GM12878 (cell line): Measurements from ENCODE around the gene LRRC27. TPM values are rescaled to one million over a fixed set of nuclear protein-coding genes. Genes with fewer than 3 reads are reported as not detected.

ENCODE experiments used
- ATAC-seq: fragments of 200-7000 bp; cut with Tn5 transposase; 3 replicates; pipeline ENCODE4 v1.9.1; 2020; ENCODE audit warnings: mild to moderate bottlenecking, moderate library complexity
- BruUV-seq: library from RNA; stranded (reverse); fragments of 400-500 nt; replicated peaks from 2 replicates; lab custom pipeline; 2021; lab: Mats Ljungman, UMichigan
- CTCF ChIA-PET: fragments of 300-600 bp; sonication (Branson Sonifier 250); formaldehyde crosslinking; extraction: SDS; loops from one replicate; lab custom pipeline; 2021; ENCODE audit warnings: inconsistent platforms; lab: Yijun Ruan, JAX
- POLR2A ChIA-PET: fragments of 350-600 bp; formaldehyde crosslinking; extraction: SDS; loops from one replicate; lab custom pipeline; 2021; ENCODE audit warnings: inconsistent platforms; lab: Charles Lee
- RAD21 ChIA-PET: fragments of 300-600 bp; sonication (Branson Sonifier 250); formaldehyde crosslinking; loops from one replicate; lab custom pipeline; 2023; ENCODE audit warnings: antibody characterized with exemption; ENCODE audit not compliant: unreplicated experiment; lab: Charles Lee
- SMC1A ChIA-PET: fragments of 300-600 bp; sonication (Branson Sonifier 250); formaldehyde crosslinking; loops from one replicate; lab custom pipeline; 2023; ENCODE audit not compliant: unreplicated experiment, uncharacterized antibody; lab: Charles Lee
- DNase-seq: peaks from one replicate; pipeline ENCODE4 v3.0.0-alpha.2; 2011; ENCODE audit warnings: low read depth, low spot score
- FAIRE-seq: peaks from 3 replicates; lab custom pipeline; 2011; peaks lifted over from hg19 to GRCh38; lab: Jason Lieb, UNC
- H2AFZ ChIP-seq: 2 replicates; pipeline ENCODE4 v1.6.0; 2011; ENCODE audit warnings: low read depth, low read length, control low read depth; ENCODE audit not compliant: control insufficient read depth
- H3K27ac ChIP-seq: 2 replicates; pipeline ENCODE4 v1.5.1; 2011; ENCODE audit warnings: control low read depth; ENCODE audit not compliant: control insufficient read depth, insufficient read depth
- H3K27me3 ChIP-seq, 2 experiments: replicated peaks in 1 of 2; 2 replicates each; pipeline versions ENCODE4 v1.6.0 to v1.6.1; 2011; ENCODE audit warnings: low read length in 1 of 2; ENCODE audit not compliant: control insufficient read depth in 2 of 2, insufficient read depth in 2 of 2
- H3K36me3 ChIP-seq, 2 experiments: 2 replicates each; pipeline ENCODE4 v1.5.1; 2011; ENCODE audit warnings: low read length in 1 of 2; ENCODE audit not compliant: control insufficient read depth in 2 of 2, insufficient read depth in 2 of 2
- H3K4me1 ChIP-seq: 2 replicates; pipeline ENCODE4 v1.6.1; 2011; ENCODE audit warnings: mild to moderate bottlenecking, low read length, moderate library complexity, mixed read lengths; ENCODE audit not compliant: control insufficient read depth, insufficient read depth
- H3K4me2 ChIP-seq: 2 replicates; pipeline ENCODE4 v1.6.0; 2011; ENCODE audit warnings: control low read depth; ENCODE audit not compliant: control insufficient read depth, insufficient read depth
- H3K4me3 ChIP-seq: fragments of 200-600 bp; sonication (generic); 2 replicates; pipeline ENCODE4 v1.5.1; 2016
- H3K79me2 ChIP-seq: 2 replicates; pipeline ENCODE4 v1.6.0; 2011; ENCODE audit warnings: low read length; ENCODE audit not compliant: control insufficient read depth, insufficient read depth
- H3K9ac ChIP-seq: 2 replicates; pipeline ENCODE4 v1.8.0; 2011; ENCODE audit warnings: low read length, control low read depth, mixed read lengths; ENCODE audit not compliant: control insufficient read depth, insufficient read depth
- H3K9me3 ChIP-seq: replicated peaks from 3 replicates; pipeline ENCODE4 v1.5.1; 2011; ENCODE audit warnings: mild to moderate bottlenecking, low read length; ENCODE audit not compliant: control insufficient read depth, insufficient read depth
- H4K20me1 ChIP-seq: 2 replicates; pipeline ENCODE4 v1.6.0; 2011; ENCODE audit not compliant: control insufficient read depth, insufficient read depth
- BMI1 ChIP-seq: fragments of 450-650 bp; IDR thresholded peaks from 2 replicates; pipeline ENCODE4 v1.6.1; 2016; ENCODE audit warnings: mild to moderate bottlenecking, moderate library complexity, borderline replicate concordance
- ETV6 ChIP-seq, 2 experiments: fragments of 450-650 bp in 1 of 2; IDR thresholded peaks in 1 of 2; conservative IDR thresholded peaks in 1 of 2; 2 replicates each; pipeline ENCODE4 v1.6.1; 2014; ENCODE audit warnings: antibody characterized with exemption in 1 of 2, borderline replicate concordance in 1 of 2, low read depth in 1 of 2, mild to moderate bottlenecking in 1 of 2, moderate library complexity in 1 of 2
- EZH2 ChIP-seq: IDR thresholded peaks from 2 replicates; pipeline ENCODE4 v1.6.1; 2012; ENCODE audit warnings: low read depth, mild to moderate bottlenecking, control low read depth, inconsistent platforms, low read length, borderline replicate concordance; ENCODE audit not compliant: control insufficient read depth
- GABPA ChIP-seq: IDR thresholded peaks from 2 replicates; pipeline ENCODE4 v1.6.1; 2014; ENCODE audit warnings: antibody characterized with exemption, low read depth, mild to moderate bottlenecking, inconsistent platforms
- IKZF1 ChIP-seq: fragments of 450-650 bp; conservative IDR thresholded peaks from 2 replicates; pipeline ENCODE4 v1.6.1; 2017; ENCODE audit warnings: antibody characterized with exemption, mild to moderate bottlenecking
- IKZF2 ChIP-seq, 2 experiments: fragments of 450-650 bp; IDR thresholded peaks; 2 replicates each; pipeline ENCODE4 v1.6.1; 2017; ENCODE audit warnings: mild to moderate bottlenecking in 2 of 2, moderate library complexity in 2 of 2
- IRF4 ChIP-seq: IDR thresholded peaks from 2 replicates; pipeline ENCODE4 v1.6.1; 2011; ENCODE audit warnings: low read depth, low read length
- MAX ChIP-seq: IDR thresholded peaks from 2 replicates; pipeline ENCODE4 v1.6.1; 2012; ENCODE audit warnings: low read depth, low read length, improper control_type of control experiment
- MTA3 ChIP-seq: IDR thresholded peaks from 2 replicates; pipeline ENCODE4 v1.6.1; 2012; ENCODE audit warnings: low read length, inconsistent platforms, borderline replicate concordance
- MXI1 ChIP-seq: fragments of 150-350 bp; IDR thresholded peaks from 2 replicates; pipeline ENCODE4 v1.6.1; 2011; ENCODE audit warnings: low read depth, mild to moderate bottlenecking, inconsistent platforms, low read length, improper control_type of control experiment
- NFIC ChIP-seq: IDR thresholded peaks from 2 replicates; pipeline ENCODE4 v1.6.1; 2012; ENCODE audit warnings: low read depth, mild to moderate bottlenecking, inconsistent platforms, low read length, moderate library complexity
- PAX5 ChIP-seq: IDR thresholded peaks from 2 replicates; pipeline ENCODE4 v1.6.1; 2011; ENCODE audit warnings: low read depth, low read length, borderline replicate concordance
- PAX8 ChIP-seq: fragments of 450-650 bp; IDR thresholded peaks from 2 replicates; pipeline ENCODE4 v1.6.1; 2017; ENCODE audit warnings: mild to moderate bottlenecking, moderate library complexity
- SMARCA5 ChIP-seq: fragments of 450-650 bp; IDR thresholded peaks from 2 replicates; pipeline ENCODE4 v1.6.1; 2017; ENCODE audit warnings: mild to moderate bottlenecking
- SMC3 ChIP-seq: IDR thresholded peaks from 2 replicates; pipeline ENCODE4 v1.6.1; 2011; ENCODE audit warnings: low read length, improper control_type of control experiment, borderline replicate concordance
- SREBF1 ChIP-seq: IDR thresholded peaks from 2 replicates; pipeline ENCODE4 v1.6.1; 2012; ENCODE audit warnings: mild to moderate bottlenecking, low read length
- STAT3 ChIP-seq: IDR thresholded peaks from 2 replicates; pipeline ENCODE4 v1.6.1; 2011; ENCODE audit warnings: low read depth, low read length, improper control_type of control experiment
- TARDBP ChIP-seq: IDR thresholded peaks from 2 replicates; pipeline ENCODE4 v1.6.1; 2016; ENCODE audit warnings: borderline replicate concordance
- TCF3 ChIP-seq: IDR thresholded peaks from 2 replicates; pipeline ENCODE4 v1.6.1; 2012; ENCODE audit warnings: low read depth, mild to moderate bottlenecking, low read length, borderline replicate concordance; ENCODE audit not compliant: insufficient read depth
- TCF7 ChIP-seq: IDR thresholded peaks from 2 replicates; pipeline ENCODE4 v1.6.1; 2014; ENCODE audit warnings: antibody characterized with exemption, borderline replicate concordance
- WGBS: methylation state at CpG from one replicate; pipeline ENCODE4 v1.1.6; 2016; ENCODE audit warnings: low lambda C conversion rate; ENCODE audit not compliant: insufficient replicate concordance, insufficient coverage; ENCODE audit errors: missing lambda C conversion rate; 5-methylcytosine and 5-hydroxymethylcytosine counted together
- in situ Hi-C: fragments of 300-500 bp; cut with MboI; formaldehyde crosslinking; loops from 9 replicates; pipeline ENCODE4 v1.14.3; 2018; ENCODE audit warnings: mixed read lengths
- intact Hi-C: fragments of 100-400 bp; cut with micrococcal nuclease; formaldehyde crosslinking; loops from one replicate; pipeline ENCODE4 v1.14.2; 2022; ENCODE audit not compliant: unreplicated experiment
- polyA plus RNA-seq, 11 experiments: library from polyadenylated mRNA; depleted of rRNA in 4 of 11; unstranded in 6 of 11; stranded (reverse) in 5 of 11; fragments of >200 nt; fragmentation: Nextera tagmentation in 4 of 11; fragmentation: Illumina TruSeq in 1 of 11; extraction: Ambion mirVana in 4 of 11; extraction: Trizol in 1 of 11; gene quantifications; 1 replicate in 1 of 11; 2 replicates in 10 of 11; pipeline versions ENCODE4 v1.2.1 to v1.2.3, GENCODE V29; 2011 to 2016; ENCODE audit warnings: inconsistent platforms in 2 of 11, missing spikeins in 2 of 11, low read depth in 1 of 11
- total RNA-seq, 4 experiments: library from RNA; depleted of rRNA in 3 of 4; stranded (reverse); fragments of >200 nt in 3 of 4; fragmentation: Illumina TruSeq in 1 of 4; extraction: Trizol in 1 of 4; gene quantifications; 2 replicates each; pipeline versions ENCODE4 v1.2.1 to v1.2.3, GENCODE V29; 2013 to 2021

LRRC27 gene
- total and polyA plus RNA-seq, 10 of the 15 experiments (the other 5 are each of a cell fraction or from before 2014, with no cell fraction given) = 0.48 to 6.9 (median 4.7) TPM

DNA sequence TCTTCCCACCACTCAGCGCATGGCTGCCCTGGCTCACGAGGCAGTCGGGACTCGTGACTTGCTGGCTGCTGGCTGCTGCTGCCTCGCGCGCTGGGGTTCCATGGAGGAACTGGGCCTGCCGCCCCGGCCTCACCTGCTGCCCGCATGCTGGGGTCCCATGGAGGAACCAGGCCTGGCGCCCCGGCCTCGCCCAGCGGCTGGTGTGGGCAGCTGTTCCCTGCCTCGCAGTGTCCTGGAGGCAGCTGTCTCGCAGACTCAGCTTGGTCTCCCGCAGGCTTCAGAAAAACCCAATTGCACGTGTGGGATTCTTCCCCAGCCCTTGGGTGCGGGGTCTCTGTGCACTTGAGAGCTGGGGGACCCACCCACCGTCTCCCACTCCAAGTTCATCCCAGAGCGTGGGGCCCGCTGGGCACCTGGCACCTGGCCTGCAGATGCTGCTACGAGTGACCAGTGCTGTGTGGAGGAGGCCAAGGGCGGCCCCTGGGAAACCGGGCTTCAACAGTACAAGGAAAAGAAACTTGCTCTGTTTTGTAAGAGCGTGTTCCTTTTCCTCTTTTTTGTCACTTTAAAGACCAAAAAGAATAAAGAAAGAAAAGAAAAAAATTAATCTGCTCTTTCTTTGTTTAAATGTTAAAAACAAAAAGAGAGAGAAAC is 85.4 kb downstream of the LRRC27 start:
- H3K9ac ChIP-seq = no peak overlapping the region
- in situ Hi-C loops (no loop called here), intact Hi-C loops (no loop called here)
- H3K27ac ChIP-seq = no peak overlapping the region
- RAD21 ChIA-PET = no interaction called here
- peaks cover 19% of the 10 kb centered on the region for H3K4me1 ChIP-seq
- no peak overlapping the region for H2AFZ ChIP-seq
- no peaks in the 10 kb centered on the region for H3K9me3 ChIP-seq
- WGBS = 61% methylated on average over 20 of the region's 26 CpGs
- SMC1A ChIA-PET = no interaction called here
- no peak overlapping the region for H3K4me3 ChIP-seq
- no peak for TF ChIP-seq SMC3
- no peak for TF ChIP-seq TARDBP
- no peak for TF ChIP-seq TCF3
- TF ChIP-seq EZH2 = no peak
- no peak for TF ChIP-seq SMARCA5
- TF ChIP-seq SREBF1 = no peak
- no peak for TF ChIP-seq TCF7
- no peak for TF ChIP-seq GABPA
- no peak for TF ChIP-seq PAX8
- no peak for TF ChIP-seq MAX
- no peak for TF ChIP-seq MTA3
- TF ChIP-seq BMI1 = no peak
- no peak for TF ChIP-seq IRF4
- no peak for TF ChIP-seq STAT3
- TF ChIP-seq PAX5 = no peak
- no peak for TF ChIP-seq IKZF2 (IDR thresholded peaks at IDR 0.05)
- TF ChIP-seq ETV6 (conservative IDR thresholded peaks at IDR 0.05 in 1 of 2, IDR thresholded peaks at IDR 0.05 in 1 of 2; ENCODE audit: borderline replicate concordance in 1 of 2, low read depth in 1 of 2) = no peak
- TF ChIP-seq IKZF1 = no peak
- TF ChIP-seq MXI1 = no peak
- TF ChIP-seq NFIC = no peak
- no peak overlapping the region for H3K4me2 ChIP-seq
- no peaks in the 10 kb centered on the region for H3K36me3 ChIP-seq
- POLR2A ChIA-PET = no interaction called here
- DNase-seq (no peak), ATAC-seq (no peak), FAIRE-seq (no peak)
- no peaks in the 10 kb centered on the region for H3K79me2 ChIP-seq
- H3K27me3 ChIP-seq = no peaks in the 10 kb centered on the region
- no TSS peak for BruUV-seq
- no peaks in the 10 kb centered on the region for H4K20me1 ChIP-seq
- CTCF ChIA-PET = interaction anchor here (0.7 kb wide), 1 partner anchor 319 kb away, joined by 3 read pairs; no protein-coding TSS in a partner anchor
